ENCODE data around the gene TMCO4.
A peak's percentile ranks its signal among the peaks of the same experiment; 100 is the strongest.

TMCO4 gene

DNA sequence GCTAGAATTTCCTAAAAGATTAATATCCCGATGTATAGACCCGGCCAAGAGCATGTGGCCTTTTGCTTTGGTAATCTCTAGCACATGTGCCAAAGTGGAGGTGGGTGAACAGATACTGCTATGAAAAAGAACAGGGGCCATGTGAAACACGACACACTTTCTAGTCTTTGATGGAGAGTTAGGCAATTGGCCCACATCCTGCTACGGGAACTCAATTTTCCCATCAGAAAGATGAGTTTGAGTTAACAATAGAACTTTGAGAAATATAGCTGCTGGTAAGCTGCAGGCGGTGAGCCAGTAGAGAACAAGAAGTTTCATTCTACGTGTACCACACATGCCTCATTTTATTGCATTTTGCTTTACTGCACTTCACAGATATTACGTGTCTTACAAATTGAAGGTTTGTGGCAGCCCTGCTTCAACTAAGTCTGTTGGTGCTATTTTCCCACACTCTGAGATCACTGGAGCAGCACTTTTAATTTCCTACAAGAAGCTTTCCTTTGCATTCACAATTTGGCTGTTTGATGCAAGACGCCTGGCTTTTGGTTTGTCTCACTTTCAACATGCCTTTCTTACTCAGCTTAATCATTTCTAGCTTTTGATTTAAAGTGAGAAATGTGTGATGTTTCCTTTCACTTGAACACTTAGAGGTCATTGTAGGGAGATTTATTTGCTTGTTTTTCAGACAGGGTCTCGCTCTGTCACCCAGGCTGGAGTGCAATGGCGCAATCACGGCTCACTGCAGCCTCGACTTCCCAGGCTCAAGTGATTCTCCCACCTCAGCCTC is 88.7 kb downstream of the TMCO4 start:
- DNase-seq: no peak

DNA sequence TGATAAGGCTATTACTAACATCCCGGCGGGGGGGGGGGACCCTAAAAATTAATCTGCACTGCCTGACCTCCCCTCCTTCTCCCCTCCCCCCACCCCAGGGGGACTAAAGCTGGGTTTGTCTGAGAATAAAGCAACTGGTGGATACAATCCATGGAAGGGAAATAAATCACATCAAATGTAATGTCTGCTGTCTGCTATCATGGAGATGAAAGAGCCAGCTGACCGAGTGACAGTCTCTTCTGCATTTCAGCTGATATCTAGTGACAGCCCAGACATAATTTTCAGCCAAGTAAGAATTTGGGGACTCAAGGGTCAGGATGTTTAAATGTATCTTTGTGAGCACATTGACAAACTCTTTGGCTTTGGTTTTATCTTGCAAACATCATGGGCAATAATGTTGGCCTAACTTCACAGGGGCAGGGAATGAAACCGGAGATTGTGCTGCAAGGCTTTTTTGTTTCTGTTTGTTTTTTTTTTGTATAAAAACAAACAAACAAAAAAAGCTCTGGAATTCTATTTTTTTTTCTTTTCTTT is 90.4 kb downstream of the TMCO4 start:
- DNase-seq: no peak

DNA sequence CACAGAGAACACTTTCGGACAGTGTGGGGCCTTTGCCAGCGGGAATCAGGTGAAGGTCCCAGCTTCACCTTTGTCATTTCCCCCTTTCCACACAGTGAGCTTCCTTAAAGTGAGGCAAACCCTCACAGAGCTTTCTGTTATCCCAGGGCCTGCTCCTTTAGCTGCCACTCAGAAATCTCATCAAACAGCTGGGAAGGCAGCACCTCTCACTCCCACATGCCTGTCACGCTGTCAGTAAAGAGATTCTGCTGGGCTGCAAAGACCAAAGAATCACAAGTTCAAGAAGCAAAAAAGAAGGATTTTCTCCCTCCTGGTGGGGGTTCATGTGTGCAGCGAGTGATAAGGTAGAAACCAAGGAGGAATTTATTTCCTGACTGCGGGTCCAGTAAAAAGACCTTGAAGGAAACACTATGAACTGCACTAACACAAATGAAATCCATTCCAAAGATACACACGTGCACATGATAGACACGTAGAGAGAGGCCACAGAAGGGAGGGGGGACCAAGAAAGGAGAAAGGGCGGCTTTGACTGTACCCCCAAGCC is 91.1 kb downstream of the TMCO4 start:
- no peak for DNase-seq

DNA sequence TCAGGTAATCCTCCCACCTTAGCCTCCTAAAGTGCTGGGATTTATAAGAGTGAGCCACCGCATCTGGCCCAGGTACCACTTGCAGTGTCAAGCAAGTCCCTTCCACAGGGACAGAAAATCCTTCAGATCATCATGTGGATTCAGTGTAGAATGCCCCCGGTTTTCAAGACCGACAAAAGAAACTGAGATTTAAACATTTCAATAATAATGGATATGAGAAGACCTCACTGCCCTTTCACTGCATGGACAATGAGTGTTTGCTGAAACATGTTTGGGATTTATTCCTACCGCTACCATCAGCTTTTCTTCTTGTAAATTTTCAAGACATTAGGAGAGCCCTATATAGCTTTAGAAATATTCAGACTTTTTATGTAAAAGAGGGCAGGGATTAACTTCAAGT is 93.6 kb downstream of the TMCO4 start:
- DNase-seq: no peak

DNA sequence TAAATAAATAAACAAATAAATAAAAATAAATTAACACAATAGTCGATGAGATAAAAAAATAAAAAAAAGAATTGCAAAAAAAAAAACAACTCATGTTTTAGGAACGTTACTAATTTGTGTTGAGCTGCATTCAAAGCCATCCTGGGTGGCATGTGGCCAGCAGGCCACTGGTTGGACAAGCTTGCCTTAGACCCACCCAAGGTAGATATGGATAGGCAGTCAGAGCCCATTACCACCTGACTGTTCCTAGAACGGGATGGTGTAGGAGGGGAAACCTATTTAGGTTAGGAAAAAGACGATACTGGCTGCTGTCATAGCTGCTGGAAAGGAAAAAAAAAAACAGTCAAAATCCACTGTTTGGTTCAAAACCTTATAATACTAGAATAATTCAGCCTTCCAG is 94.3 kb downstream of the TMCO4 start:
- DNase-seq: no peak

DNA sequence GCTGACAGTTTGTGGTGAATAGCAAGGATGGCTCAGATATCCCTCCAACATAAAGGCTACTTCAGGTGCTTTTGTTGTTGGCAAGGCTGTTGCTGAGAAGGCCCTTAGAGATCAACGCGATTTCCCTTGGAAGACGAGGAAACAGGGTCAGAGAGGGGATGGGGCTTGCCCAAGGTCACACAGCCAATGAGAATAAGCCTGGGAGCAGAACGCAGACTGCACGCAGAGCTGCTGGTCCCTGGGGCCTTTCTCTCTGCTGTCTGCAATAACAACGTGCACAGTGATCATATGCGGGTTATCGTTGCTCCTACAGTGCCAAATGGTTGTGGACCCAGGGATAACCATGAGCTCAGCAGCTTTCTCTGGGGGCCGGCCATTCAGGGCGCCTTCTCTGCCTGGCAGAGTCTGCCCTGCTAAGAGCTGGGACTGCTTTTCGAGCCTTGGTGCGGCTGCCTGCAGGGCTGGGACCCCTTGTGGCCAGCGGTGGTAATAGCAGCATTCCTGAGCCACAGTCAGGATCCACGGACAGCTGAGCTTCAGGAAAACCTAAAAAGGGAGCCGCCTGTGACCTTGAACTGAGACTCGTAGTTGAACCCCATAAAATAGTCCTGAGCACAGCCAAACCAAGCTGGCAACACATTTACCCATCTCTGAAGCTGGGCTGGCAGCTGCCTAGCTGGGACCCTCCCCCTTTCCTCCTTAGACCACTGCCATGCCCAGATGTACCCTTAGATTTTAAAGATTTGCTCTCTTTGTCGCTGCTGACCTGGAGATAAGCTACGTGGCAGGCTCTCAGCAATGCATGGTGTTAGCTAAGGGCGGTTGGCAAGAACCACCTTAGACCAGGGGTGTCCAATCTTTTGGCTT is 95.2 kb downstream of the TMCO4 start:
- peak; percentile 61 for DNase-seq

DNA sequence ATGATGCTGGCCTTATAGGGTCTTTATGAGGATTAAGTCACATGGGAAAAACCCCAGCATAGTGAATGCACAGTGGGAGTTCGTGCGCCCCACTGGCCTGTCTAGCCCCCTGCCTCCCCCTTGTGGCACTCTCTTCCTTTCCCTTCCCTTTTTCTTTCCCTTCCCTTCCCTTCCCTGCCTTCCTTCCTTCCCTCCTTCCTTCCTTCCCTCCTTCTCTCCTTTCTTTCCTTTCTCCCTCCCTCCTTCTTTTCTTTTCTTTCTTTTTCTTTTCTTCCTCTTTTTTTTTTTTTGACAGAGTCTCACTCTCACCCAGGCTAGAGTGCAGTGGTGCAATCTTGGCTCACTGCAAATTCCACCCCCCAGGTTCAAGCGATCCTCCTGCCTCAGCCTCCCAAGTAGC is 96.4 kb downstream of the TMCO4 start:
- no peak for DNase-seq

DNA sequence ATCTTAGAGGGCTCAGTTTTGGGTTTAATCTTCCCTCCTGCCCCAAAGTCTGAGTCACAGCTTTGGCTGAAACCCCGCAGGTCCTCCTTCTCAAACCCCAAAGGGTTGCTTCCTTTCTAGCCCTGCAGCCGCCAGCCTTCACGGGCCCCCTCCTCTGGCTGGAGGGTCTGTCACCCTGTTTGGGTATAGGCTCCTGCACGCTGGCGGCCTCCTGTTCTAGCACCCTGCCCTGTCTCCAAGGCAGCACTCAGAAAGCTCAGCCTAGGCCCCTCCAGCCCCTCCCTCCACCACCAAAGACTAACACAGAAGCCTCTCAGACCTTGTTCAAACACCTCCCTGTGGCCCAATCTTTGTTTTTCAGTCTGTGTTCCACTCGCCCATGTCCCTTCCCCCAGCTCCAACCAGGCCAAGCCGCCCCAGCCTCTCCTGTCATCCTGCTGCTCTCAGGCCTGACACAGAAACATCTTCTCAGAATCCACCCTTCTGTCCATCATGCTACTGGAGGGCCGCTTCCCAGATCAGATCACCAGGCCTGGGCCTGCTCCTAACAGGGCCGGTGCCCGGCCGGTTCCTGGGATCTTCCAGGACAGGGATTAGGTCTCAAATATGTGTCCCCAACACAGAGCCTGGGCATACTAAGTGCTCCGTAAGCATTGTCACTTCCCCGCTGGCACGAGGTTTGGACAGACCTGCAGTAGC is 99.5 kb downstream of the TMCO4 start:
- no peak for DNase-seq

DNA sequence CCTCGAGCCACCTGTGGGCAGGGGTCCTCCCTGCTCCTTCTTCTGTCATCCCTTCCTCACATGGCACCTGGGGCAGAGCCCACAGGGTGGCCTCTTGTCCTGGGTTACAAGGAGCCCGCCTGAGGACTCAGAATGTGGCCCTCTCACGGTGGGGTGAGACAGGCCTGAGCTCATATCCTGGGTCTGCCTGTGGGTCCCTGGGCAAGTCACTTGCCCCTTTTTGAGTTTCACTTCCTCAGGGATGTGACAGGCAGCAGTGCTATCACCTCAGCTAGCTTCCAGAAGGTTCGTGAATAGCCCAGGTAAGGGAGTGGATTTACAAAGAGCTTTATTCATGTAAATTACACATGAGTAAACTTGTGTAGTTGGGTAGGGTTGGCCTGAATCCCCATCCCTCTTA is 101.5 kb downstream of the TMCO4 start:
- no peak for DNase-seq

DNA sequence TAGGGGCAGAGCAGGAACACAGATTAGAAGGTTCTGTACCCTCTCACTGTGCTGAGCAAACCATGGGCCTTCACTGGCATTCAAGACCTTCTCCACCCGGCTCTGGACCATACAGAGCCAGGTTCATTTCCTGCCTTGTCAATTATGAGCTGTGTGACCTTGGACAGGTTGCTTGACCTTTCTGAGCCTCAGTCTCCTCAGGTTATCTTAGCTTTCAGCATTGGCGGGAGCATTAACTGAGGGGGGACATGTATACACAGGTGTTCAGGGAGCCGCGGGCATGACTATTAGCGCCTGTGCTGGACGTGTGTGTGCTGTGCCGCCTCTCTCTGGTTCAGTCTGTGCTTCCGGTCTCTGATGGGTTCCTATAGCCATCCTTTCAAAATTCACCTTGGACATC is 102.9 kb downstream of the TMCO4 start:
- DNase-seq: no peak

DNA sequence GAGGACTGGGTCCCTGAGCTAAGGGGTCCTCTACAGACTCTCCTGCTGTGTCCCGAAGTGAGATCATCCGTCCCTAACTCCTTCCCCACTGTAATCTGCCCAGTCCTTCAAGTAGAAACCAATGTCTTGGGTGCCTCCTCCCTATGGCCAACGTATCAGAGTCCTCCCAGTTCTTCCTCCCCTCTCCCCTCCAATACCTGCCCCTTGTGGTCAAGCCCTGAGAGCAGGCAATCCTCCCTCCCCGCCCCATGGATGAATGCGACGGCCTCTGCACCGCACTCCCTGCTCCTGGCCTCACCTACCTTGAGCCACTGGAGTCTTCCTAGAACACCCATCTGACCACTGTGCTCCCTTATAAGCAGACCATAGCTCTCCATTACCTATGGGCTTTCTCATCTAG is 103.9 kb downstream of the TMCO4 start:
- no peak for DNase-seq

DNA sequence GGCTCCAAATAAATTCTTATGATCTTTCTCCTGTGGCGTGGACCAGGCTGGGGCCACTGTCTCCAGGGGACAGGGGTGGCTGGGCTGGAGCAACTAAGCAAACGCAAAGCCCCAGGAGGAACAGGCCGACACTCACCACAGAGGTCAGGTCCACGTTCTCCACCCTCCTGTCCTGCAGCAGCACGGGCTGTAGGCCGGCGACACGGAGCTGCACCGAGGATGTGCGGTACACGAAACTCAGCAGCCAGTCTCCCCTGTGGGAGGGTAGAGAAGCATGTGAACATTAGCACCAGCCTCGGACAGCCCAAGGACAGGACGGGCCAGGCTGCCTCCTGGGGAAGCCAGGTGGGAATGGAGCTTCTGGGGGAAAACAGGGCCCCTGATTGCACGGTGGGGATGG is 105.4 kb downstream of the TMCO4 start:
- DNase-seq: no peak

DNA sequence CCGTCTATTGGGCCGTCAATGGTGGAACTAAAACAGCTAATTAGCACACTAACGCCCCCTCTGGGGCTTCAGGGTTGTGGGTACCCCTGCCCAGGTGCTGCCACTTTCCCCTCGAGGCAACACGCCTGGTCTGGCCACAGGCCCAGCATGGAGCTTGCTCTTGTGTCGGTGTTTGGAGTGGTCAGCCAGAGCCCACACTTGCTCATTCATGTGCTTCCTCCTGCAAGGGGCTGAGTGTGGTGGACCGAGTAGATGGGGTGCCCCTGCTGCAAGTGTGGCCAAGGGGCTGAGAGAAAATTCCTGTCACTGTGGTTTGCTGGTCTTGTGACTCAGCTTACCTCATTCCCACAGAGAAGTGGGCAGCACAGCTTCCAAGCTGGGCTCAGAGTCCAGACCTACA is 109.4 kb downstream of the TMCO4 start:
- no peak for DNase-seq

DNA sequence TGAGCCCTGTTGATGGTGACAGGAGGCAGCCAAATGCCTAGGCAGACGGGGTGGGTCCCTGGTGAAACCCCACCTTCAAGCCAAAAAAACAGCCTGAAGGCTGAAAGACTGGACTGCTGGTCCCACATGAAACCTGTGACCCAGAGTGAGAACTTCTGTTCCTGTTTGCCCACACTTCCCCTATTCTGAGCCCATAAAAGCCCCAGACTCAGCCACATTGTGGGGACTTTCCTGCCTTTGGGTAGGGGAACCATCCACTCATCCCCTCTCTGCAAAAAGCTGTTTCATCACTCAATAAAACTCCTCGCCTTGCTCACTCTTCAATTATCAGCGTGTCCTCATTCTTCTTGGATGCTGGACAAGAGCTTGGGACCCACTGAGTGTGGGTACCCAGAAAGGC is 109.9 kb downstream of the TMCO4 start:
- no peak for DNase-seq

DNA sequence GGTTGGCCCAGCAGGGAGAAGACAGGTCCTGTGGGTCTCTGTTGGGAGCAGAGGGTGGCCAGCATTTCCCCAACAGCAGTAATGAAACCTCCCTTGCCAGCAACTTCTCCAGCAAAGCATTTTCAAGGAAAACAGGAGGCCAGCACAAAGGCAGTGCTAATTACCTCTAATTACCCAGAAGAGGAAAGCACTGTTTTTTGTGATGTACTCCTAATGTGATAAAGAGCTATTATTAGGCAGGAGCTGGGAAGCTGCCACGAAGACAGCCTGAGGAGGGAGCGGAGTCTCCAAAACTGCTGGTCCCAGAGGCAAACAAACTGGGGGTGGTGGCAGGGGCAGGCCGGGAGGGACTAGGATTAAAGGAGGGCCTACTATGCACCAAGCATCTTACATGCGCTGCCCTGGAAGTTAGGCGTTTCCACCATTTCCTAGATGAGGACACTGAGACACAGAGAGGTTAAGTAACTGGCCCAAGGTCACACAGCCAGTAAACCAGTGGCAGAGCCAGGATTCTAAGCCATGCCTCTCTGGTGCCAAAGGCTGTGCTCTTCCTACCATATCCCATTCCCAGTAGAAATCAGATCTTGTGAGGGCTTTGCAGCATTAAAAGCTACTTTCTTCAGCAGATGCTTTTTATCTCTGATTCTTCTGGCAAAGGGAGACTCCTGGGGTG is 110.5 kb downstream of the TMCO4 start:
- no peak for DNase-seq

DNA sequence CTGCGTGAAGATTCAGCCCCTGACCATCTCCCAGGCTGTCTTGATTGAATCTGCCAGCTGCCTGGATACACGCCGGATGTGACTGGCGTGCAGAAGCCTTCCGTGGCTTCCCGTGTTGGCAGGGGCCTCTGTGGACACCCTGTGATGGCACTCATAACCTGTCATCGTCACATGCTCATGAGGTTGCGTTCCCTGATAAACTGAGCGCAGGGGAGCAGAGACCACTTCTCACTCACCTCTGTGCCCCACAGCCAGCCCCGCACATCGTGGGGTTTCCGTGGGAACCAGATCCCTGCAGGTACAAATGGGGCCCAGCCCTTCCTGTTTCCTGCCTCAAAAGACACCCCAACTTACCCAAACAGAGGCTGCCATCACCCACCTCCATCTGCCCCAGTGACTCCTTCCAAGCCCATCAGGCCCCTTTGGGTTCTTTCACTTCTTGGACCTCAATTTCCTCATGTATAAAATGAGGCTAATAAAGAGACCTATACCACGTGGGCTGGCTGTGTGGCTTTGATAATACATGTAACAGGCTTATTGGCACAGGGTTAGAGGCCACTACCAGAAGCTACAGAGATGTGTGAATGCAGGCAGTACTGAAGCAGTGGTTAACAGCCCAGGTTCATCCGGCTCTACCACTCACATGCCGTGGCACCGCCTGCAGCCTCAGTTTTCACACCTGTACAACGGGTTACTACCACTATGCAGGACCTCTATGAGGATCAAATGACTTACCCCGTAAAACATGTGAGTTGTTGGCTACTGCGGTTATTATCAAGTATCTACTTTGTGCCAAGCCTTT is 111.5 kb downstream of the TMCO4 start:
- peak; percentile 52 for DNase-seq

DNA sequence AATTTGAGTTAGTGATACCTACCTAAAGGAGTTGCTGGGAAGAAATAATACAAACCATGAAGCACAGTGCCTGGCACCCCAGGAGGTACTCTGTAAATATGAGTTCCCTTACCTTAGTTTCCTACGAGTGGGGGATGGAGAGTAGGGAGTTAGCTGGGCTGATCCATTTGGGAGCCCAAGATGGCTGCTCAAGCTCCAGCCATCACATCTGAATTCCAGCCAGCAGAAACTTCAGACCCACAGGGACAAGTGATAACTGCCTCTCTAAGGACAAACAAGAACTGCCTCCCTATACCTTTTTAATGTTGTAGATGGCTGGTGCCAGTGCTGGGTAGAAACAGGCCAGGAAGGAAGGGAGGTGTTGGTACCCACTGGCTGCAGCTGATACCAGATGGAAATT is 112.3 kb downstream of the TMCO4 start:
- DNase-seq: no peak

DNA sequence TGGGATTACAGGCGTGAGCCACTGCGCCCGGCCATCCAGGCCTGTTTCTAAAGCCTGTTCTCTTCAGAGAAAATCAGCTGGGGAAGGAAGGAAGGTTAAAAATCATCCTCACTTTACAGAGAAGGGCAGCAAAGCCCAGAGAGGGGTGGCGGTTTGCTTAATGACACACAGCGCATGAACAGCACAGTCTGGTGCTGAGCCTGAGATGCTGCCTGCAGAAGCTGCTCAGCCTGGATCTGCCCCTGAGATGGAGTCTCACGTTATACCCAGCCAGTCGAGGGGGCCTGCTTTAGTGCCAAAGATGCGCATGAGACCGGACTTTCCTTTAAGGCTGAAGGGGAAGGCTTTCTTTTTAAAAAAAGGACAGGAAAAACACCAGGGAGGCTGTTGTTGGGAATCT is 113.7 kb downstream of the TMCO4 start:
- no peak for DNase-seq

DNA sequence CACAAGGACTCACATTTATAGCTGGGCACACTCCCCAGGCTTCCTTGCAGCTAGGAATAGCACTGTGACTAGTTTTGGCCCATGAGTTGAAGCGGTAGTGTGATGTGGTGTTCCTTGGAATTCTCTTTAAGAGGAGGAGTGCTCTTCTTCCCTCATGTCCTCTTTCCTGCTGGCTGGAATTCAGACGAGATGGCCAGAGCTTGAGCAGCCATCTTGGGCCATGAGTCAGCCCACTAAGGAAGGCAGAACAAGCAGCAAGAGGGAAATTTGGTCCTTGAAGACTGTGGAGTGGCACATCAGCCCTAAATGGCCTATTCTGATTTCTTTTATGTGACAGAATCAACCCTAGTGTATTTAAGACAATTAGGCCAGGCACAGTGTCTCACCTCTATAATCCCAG is 115.0 kb downstream of the TMCO4 start:
- DNase-seq: no peak

DNA sequence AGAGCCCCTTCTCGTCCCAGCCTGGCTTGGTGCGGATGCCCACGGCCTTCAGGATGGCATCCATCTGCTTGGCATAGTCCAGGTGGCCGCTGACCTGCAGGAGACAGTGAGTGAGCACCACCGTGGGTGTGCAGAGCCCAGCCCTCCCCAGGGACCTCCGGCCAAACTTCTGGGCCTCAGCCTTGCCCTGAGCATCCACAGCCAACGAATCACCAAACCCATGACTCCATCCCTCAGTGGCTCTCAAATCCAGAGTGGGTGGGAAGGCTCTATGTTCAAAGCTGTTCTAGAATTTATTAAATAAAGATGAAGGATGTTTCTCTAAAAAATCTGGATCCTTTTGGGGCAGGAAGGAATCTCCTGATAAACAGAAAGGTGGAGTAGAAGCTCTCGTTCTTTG is 116.4 kb downstream of the TMCO4 start:
- no peak for DNase-seq

DNA sequence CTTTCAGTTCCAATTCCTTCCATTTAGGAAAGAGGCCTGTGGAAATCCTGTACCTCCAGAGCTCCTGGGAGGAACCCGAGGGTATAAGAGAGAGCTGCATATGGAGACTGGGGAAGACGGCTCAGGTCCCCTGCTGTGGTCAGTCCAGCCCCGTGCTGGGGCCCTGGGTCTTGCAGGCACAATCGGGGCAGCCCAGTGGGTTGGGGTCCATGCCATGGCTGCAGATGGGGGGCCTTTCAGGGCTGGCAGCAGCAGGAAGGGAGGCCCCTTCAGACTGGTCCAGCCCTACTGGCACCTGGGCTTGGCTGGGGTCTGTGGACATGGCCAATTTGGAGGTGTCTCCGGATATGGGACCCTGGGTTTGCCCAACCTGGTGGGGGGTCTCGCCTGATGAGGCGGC is 116.8 kb downstream of the TMCO4 start:
- DNase-seq: no peak

DNA sequence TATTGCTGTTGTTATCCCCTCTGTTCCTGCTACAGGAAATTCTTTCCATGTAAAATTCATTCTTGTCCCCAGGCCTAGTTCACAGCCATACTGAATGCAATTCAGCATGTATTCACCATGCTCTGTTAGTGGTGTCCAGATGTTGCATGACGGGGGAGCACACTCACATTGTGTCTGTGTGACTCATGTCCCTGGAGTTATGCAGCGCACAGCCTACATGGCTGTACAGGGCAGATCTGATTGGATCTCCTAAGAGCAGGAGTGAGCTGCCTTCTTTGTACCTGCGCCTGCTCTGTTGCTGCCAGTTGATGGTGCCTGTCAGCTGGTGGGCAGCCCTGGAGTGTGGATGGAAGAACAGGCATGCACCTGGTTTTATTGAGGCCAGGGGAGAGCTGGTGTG is 117.5 kb downstream of the TMCO4 start:
- no peak for DNase-seq
